NCI-H748 (cell line): Measurements from ENCODE around the gene PIK3CD.
"Not testable (repeated sequence)": the region's sequence is repeated elsewhere in the genome, so short reads cannot be mapped to it uniquely, and the experiment has no call there.

Experiments used
- DNase-seq: peaks from one replicate; lab custom pipeline; 2025; ENCODE audit not compliant: unreplicated experiment; lab: John Stamatoyannopoulos, UW

The PIK3CD gene

DNA sequence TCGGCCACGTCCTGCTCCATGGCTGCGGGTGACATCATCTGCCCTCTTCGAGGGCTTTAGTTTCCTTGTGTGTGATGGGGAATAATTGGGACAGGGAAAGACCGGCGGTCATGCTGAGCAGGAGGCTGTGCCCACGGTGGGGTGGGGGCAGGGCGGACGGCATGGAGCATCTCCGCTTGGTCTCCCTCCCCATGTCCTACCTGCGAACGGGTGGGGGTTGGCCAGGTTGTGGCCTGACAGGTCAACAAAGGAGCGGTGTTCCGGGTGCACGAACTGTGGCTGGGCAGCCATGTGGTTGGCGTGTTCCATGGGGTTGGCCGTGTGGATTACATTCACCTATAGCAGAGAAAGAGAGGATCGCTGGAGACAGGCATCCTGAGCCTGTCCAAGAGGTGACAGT lies 80.0 kb downstream of the PIK3CD start:
- DNase-seq, result no peak

GRCh38 chr1:9732123-9732971 lies 80.8 kb downstream of the PIK3CD start:
- DNase-seq, result no peak

DNA sequence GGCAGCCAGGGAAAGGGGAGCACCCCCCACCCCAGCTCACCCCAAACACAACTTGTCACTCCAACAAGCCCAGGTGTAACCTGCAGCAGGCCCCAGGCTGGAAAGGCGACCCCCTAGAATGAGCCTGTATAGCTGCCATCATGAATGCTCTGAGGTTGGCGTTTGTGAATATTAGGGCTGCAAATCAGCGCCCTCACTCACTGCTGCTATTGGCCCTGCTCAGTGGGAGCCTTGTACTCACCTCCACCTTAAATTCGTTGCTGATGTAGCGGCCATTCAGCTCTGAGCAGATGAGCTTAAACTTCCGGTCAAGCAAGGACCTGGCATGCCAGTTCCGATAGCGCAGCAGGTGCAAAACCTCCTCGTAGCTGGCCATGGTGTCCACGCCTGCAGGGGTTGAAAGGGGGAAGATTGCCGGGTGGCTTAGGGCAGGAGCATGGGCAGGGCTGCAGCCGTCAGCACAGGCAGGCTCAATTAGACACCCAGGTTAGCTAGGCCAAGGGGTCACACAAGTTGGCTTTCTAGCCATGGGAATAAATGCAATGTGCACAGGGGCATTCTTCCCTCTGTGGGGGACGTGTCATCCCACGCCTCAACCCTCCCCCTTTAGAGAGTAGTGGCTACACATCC lies 81.7 kb downstream of the PIK3CD start:
- DNase-seq, result no peak

DNA sequence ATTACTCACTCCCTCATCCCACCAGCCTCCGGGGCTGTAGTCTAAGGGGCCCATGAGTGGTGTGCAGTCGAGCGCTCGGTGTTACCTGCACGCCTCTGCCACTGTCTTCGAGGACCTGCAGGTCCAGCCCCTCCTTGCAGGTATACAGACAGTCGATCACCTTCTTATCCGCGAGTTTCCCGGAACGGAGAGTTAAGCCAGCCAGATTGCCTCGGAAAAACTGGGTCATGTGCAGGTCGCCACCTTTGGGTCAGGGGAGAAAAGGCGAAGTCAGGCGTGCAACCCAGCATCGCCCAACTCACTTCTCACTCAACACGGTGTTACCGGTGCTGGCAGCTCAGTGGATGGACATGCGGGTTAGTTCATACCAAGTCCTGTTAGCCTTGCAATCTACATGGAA lies 84.3 kb downstream of the PIK3CD start:
- DNase-seq, result no peak

DNA sequence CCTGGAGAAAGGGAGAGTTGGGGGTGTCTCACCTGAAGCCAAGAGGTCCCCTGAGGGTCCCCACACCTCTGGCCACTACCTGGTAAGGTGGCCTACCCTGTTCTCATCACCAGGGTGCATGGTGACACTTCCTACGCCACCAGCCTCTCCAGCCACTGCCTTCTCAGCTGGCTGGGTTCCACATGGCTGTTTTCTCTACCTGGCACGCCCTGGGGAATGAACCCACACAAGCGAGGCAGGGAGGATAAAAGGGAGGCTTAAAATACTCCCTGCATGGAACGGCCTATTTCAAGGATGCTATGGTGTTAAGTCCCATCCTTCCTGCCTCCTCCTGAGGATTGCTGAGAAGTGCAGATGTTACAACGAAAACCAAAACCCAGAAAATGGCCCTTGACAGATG lies 84.7 kb downstream of the PIK3CD start:
- DNase-seq, result no peak

- DNase-seq, result no peak
These were observed 85.5 kb downstream of the PIK3CD start for GRCh38 chr1:9737057-9737456.

DNA sequence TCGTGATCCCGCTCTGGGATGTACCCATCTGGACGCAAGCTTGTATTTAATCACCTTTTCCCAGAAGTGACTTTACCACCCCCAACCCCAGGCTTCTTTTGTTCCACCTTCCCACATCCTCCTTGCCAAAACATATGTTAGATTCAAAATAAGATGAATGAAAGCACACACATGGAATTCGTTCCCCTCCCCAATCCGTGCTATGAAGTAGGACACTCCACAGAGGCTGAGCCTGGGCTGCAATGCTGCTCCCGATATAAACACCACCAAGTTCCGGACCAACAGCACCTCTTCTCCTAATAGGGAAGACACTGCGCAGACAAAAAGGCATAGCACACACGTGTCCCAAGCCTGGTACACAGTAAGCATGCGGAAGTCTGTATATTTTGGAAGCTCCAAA lies 86.1 kb downstream of the PIK3CD start:
- no peak for DNase-seq

GRCh38 chr1:9744106-9744799 lies 92.7 kb downstream of the PIK3CD start:
- no peak for DNase-seq

DNA sequence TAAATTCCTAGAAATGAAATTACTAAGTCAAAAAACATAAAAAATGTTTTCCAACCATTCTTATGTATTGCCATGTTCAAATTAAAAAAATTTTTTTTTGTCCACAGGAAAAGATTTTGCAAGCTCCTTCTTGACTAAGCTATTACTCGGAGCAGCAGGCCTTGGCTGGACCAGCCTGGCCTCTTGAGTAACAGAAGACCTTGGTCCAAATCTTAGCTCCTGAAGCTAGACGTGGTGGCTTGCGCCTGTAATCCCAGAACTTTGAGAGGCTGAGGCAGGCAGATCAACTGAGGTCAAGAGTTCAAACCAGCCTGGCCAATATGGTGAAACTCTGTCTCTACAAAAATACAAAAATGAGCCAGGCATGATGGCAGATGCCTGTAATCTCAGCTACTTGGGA lies 94.7 kb downstream of the PIK3CD start:
- no peak for DNase-seq

DNA sequence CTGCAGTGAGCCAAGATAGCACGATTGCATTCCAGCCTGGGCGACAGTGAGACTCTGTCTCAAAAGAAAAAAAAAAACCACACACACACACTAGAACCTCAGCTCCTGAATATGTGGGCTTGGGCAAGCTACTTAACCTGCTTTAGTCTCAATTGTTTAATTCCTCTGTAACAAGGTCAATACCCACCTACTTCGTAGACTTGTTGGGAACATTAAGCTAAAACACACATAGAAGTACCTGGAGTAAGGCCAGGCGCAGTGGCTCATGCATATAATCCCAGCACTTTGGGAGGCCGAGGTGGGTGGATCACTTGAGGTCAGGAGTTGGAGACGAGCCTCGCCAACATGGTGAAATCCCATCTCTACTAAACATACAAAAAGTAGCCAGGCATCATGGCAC lies 95.1 kb downstream of the PIK3CD start:
- no peak for DNase-seq

GRCh38 chr1:9748391-9748790 lies 96.9 kb downstream of the PIK3CD start:
- DNase-seq, result not testable (repeated sequence)

- DNase-seq, result no peak
These were observed 97.8 kb downstream of the PIK3CD start for GRCh38 chr1:9749361-9749760.

- no peak for DNase-seq
These were observed 100.4 kb downstream of the PIK3CD start for GRCh38 chr1:9751971-9752370.

GRCh38 chr1:9753121-9753531 lies 101.6 kb downstream of the PIK3CD start:
- no peak for DNase-seq

- DNase-seq, result no peak
These were observed 104.0 kb downstream of the PIK3CD start for GRCh38 chr1:9755441-9755995.

DNA sequence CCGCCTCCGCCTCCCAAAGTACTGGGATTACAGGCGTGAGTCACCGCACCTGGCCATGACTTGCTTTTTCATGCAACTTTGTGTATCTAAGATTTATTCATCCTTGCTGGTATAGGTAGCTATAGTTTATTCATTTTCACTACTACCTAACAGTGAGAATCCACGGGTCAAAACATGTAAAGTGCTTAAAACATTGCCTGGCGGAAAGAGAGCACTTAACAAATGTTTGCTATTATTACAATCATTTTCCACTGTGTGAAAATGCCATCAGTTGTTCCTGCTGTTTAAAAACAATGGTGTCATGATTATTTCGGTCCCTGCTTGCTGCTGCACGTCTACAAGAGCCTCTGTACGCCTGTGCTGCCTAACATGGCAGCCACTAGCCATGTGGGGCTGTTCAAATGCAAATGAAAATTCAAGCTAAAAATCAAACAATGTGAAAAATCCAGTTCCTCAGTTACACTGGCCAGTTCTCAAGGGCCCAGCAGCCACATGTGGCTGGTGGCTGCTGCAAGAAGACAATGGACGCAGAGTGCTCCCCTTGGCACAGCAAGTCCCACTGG lies 107.1 kb downstream of the PIK3CD start:
- DNase-seq, result no peak

DNA sequence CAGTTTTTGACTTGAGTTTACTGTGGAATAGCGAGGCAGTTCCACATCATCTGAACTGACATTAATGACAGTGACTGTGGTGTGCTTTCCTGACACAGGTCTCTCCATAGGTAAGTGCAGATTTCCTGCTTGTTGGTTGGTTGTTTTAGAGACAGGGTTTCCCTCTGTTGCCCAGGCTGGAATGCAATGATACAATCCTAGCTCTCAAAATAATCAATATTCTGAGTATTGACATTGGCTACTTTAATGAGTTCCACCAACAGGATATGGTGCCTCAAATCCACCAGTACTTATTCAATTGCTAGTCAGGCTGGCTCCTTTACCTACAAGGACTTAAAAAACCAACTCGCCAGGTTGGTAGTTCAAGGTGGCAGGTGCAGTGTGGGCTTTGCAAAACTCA lies 108.4 kb downstream of the PIK3CD start:
- no peak for DNase-seq

GRCh38 chr1:9760824-9761223 lies 109.3 kb downstream of the PIK3CD start:
- no peak for DNase-seq

- DNase-seq, result no peak
These were observed 110.3 kb downstream of the PIK3CD start for GRCh38 chr1:9761855-9762254.

GRCh38 chr1:9762446-9762845 lies 110.9 kb downstream of the PIK3CD start:
- DNase-seq, result not testable (repeated sequence)

GRCh38 chr1:9763914-9764313 lies 112.4 kb downstream of the PIK3CD start:
- no peak for DNase-seq
